Measurements from ENCODE around the gene OR52B6. TPM values are rescaled to one million over a fixed set of nuclear protein-coding genes. Genes with fewer than 3 reads are reported as not detected.

The OR52B6 gene
- total RNA-seq, 3 donors from 2014 or later (not counting 1 experiment from before 2014, with no cell fraction given), result not detected

- H3K4me1 Mint-ChIP-seq, result no peaks in the 10 kb centered on the region
- Histone ChIP-seq H3K9me3 (ENCODE audit: control insufficient read depth, insufficient read depth, low read length) (no peaks in the 10 kb centered on the region), H3K36me3 (ENCODE audit: control insufficient read depth, insufficient read depth, low read length) (no peaks in the 10 kb centered on the region), H3K4me3 (ENCODE audit: low read length) (no peak overlapping the region), H3K4me1 (ENCODE audit: control insufficient read depth, insufficient read depth, low read length) (no peaks in the 10 kb centered on the region), H3K27ac (ENCODE audit: low read length) (no peak overlapping the region), H3K27me3 (ENCODE audit: control insufficient read depth, insufficient read depth, low read length) (no peaks in the 10 kb centered on the region)
- no peaks in the 10 kb centered on the region for H3K36me3 Mint-ChIP-seq
- intact Hi-C loops (cut with micrococcal nuclease), result no loop called here
- ATAC-seq, result no peak
- H3K9me3 Mint-ChIP-seq, result no peaks in the 10 kb centered on the region
- TF ChIP-seq CTCF (IDR thresholded peaks at IDR 0.05), result no peak
- no peak overlapping the region for H3K27ac Mint-ChIP-seq
- H3K4me3 Mint-ChIP-seq, result no peak overlapping the region
- no peaks in the 10 kb centered on the region for H3K27me3 Mint-ChIP-seq (ENCODE audit: low read depth in 2 of 2)
- WGBS (ENCODE audit: insufficient coverage), result 87% methylated on average over 5 of the region's 5 CpGs
- DNase-seq, result no peak
These were observed 25.2 kb downstream of the OR52B6 start for GRCh38 chr11:5605849-5606248.

DNA sequence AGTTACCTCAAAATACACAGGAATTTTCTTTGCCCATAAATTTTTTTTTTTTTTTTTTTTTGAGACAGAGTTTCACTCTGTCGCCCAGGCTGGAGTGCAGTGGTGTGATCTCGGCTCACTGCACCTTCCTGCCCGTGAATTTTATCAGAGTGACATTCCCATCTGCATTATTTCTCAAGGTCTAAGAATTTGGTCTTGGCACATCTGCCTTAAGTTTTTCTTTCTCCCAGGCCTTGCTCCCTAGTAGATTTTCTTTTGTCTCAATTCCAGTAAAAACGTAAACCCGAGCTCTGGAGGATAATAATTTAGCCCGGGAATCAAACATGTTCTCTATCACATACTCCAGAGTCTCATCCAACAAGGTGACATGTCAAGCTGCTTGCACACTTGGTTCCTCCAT lies 28.1 kb downstream of the OR52B6 start:
- intact Hi-C loops (cut with micrococcal nuclease), result no loop called here
- ATAC-seq, result no peak
- H3K4me3 Mint-ChIP-seq, result no peak overlapping the region

GRCh38 chr11:5610446-5610845 lies 29.8 kb downstream of the OR52B6 start:
- H3K36me3 ChIP-seq (ENCODE audit: control insufficient read depth, insufficient read depth, low read length), result no peaks in the 10 kb centered on the region
- Mint-ChIP-seq H3K4me3 (no peak overlapping the region), H3K27me3 (ENCODE audit: low read depth in 2 of 2) (no peaks in the 10 kb centered on the region), H3K4me1 (no peaks in the 10 kb centered on the region), H3K27ac (no peak overlapping the region), H3K36me3 (no peaks in the 10 kb centered on the region), H3K9me3 (no peaks in the 10 kb centered on the region)
- ATAC-seq (no peak), DNase-seq (no peak)
- 47% methylated on average over 5 of the region's 5 CpGs for WGBS (ENCODE audit: insufficient coverage)
- no peak for TF ChIP-seq CTCF (IDR thresholded peaks at IDR 0.05)
- H3K27me3 ChIP-seq (ENCODE audit: control insufficient read depth, insufficient read depth, low read length), result no peaks in the 10 kb centered on the region
- intact Hi-C loops (cut with micrococcal nuclease), result no loop called here
- H3K4me1 ChIP-seq (ENCODE audit: control insufficient read depth, insufficient read depth, low read length), result no peaks in the 10 kb centered on the region
- no peak overlapping the region for H3K27ac ChIP-seq (ENCODE audit: low read length)
- no peak overlapping the region for H3K4me3 ChIP-seq (ENCODE audit: low read length)
- H3K9me3 ChIP-seq (ENCODE audit: control insufficient read depth, insufficient read depth, low read length), result no peaks in the 10 kb centered on the region

More for the DNA sequence above, 28.1 kb downstream of the OR52B6 start:
- no peak overlapping the region for H3K27ac Mint-ChIP-seq
- Histone ChIP-seq H3K9me3 (ENCODE audit: control insufficient read depth, insufficient read depth, low read length) (no peaks in the 10 kb centered on the region), H3K4me1 (ENCODE audit: control insufficient read depth, insufficient read depth, low read length) (no peaks in the 10 kb centered on the region), H3K4me3 (ENCODE audit: low read length) (no peak overlapping the region), H3K27ac (ENCODE audit: low read length) (no peak overlapping the region), H3K27me3 (ENCODE audit: control insufficient read depth, insufficient read depth, low read length) (no peaks in the 10 kb centered on the region), H3K36me3 (ENCODE audit: control insufficient read depth, insufficient read depth, low read length) (no peaks in the 10 kb centered on the region)
- 96% methylated on average over 6 of the region's 6 CpGs for WGBS (ENCODE audit: insufficient coverage)
- no peaks in the 10 kb centered on the region for H3K27me3 Mint-ChIP-seq (ENCODE audit: low read depth in 2 of 2)
- no peak for DNase-seq
- H3K9me3 Mint-ChIP-seq, result no peaks in the 10 kb centered on the region
- no peak for TF ChIP-seq CTCF (IDR thresholded peaks at IDR 0.05)
- no peaks in the 10 kb centered on the region for H3K36me3 Mint-ChIP-seq
- H3K4me1 Mint-ChIP-seq, result no peaks in the 10 kb centered on the region

GRCh38 chr11:5611627-5612026 lies 30.9 kb downstream of the OR52B6 start:
- TF ChIP-seq CTCF (IDR thresholded peaks at IDR 0.05), result no peak
- H3K9me3 Mint-ChIP-seq, result no peaks in the 10 kb centered on the region
- H3K27me3 Mint-ChIP-seq (ENCODE audit: low read depth in 2 of 2), result no peaks in the 10 kb centered on the region
- DNase-seq (no peak), ATAC-seq (no peak)
- intact Hi-C loops (cut with micrococcal nuclease), result no loop called here
- H3K4me3 Mint-ChIP-seq, result no peak overlapping the region
- WGBS (ENCODE audit: insufficient coverage), result 95% methylated on average over 10 of the region's 11 CpGs
- no peaks in the 10 kb centered on the region for H3K36me3 Mint-ChIP-seq
- H3K4me3 ChIP-seq (ENCODE audit: low read length), result no peak overlapping the region
- H3K4me1 Mint-ChIP-seq, result no peaks in the 10 kb centered on the region
- no peaks in the 10 kb centered on the region for H3K9me3 ChIP-seq (ENCODE audit: control insufficient read depth, insufficient read depth, low read length)
- H3K27ac Mint-ChIP-seq, result no peak overlapping the region
- H3K36me3 ChIP-seq (ENCODE audit: control insufficient read depth, insufficient read depth, low read length), result no peaks in the 10 kb centered on the region
- H3K4me1 ChIP-seq (ENCODE audit: control insufficient read depth, insufficient read depth, low read length), result no peaks in the 10 kb centered on the region
- H3K27ac ChIP-seq (ENCODE audit: low read length), result no peak overlapping the region
- no peaks in the 10 kb centered on the region for H3K27me3 ChIP-seq (ENCODE audit: control insufficient read depth, insufficient read depth, low read length)
